ENCODE data around the gene UTRN.

DNA sequence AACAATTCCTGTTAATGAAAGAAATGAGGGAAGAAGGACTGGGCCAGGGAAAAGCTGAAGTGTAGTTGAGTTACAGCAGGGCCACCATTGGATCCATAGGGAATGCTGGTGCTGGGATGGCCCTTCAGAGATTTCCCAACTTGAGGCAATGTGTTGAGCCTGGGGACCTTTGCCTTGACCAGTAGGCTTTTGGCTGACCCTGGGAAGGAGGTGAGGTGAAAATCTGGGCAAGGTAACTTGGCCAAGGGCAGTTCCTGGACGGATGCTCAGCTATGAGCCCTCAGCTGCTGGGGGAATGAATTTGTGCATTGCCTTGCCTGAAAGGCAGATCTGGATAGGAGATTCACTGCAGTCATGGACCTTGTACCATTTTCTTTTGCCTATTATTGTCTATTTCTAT lies 20.4 kb downstream of the UTRN start:
- TF ChIP-seq, protein P1, sequence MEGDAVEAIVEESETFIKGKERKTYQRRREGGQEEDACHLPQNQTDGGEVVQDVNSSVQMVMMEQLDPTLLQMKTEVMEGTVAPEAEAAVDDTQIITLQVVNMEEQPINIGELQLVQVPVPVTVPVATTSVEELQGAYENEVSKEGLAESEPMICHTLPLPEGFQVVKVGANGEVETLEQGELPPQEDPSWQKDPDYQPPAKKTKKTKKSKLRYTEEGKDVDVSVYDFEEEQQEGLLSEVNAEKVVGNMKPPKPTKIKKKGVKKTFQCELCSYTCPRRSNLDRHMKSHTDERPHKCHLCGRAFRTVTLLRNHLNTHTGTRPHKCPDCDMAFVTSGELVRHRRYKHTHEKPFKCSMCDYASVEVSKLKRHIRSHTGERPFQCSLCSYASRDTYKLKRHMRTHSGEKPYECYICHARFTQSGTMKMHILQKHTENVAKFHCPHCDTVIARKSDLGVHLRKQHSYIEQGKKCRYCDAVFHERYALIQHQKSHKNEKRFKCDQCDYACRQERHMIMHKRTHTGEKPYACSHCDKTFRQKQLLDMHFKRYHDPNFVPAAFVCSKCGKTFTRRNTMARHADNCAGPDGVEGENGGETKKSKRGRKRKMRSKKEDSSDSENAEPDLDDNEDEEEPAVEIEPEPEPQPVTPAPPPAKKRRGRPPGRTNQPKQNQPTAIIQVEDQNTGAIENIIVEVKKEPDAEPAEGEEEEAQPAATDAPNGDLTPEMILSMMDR (conservative IDR thresholded peaks at IDR 0.05 in 1 of 2, IDR thresholded peaks at IDR 0.05 in 1 of 2; ENCODE audit: low read depth in 1 of 2, low read length in 2 of 2) = no peak
- no peak for TF ChIP-seq EZH2 (IDR thresholded peaks at IDR 0.05; ENCODE audit: low read length, missing control alignments)
